Endothelial cell of umbilical vein (primary cell): Measurements from ENCODE around the gene PER3. TPM values are rescaled to one million over a fixed set of nuclear protein-coding genes. Genes with fewer than 3 reads are reported as not detected.

ENCODE experiments used
- BruUV-seq: library from RNA; stranded (reverse); fragments of 400-500 nt; replicated peaks from 2 replicates; lab custom pipeline; 2021; lab: Mats Ljungman, UMichigan
- CTCF ChIA-PET: fragments of 300-600, 350-600 bp; sonication (Branson Sonifier 250); formaldehyde crosslinking; loops from one replicate; lab custom pipeline; 2021; ENCODE audit warnings: antibody characterized with exemption, inconsistent platforms; lab: Charles Lee
- POLR2A ChIA-PET: fragments of 300-600, 350-600 bp; sonication (Branson Sonifier 250); formaldehyde crosslinking; loops from one replicate; lab custom pipeline; 2021; ENCODE audit warnings: antibody characterized with exemption, inconsistent platforms; lab: Charles Lee
- DNase-seq: peaks from one replicate; pipeline ENCODE4 v3.0.0-alpha.2; 2011; ENCODE audit warnings: low read depth, low spot score
- FAIRE-seq: peaks from 2 replicates; lab custom pipeline; 2011; peaks lifted over from hg19 to GRCh38; lab: Jason Lieb, UNC
- H2AFZ ChIP-seq: 2 replicates; pipeline ENCODE4 v1.6.0; 2012; ENCODE audit warnings: low read depth, low read length, control low read depth, inconsistent platforms
- H3K27ac ChIP-seq: 2 replicates; pipeline ENCODE4 v1.5.1; 2011; ENCODE audit warnings: low read depth, mild to moderate bottlenecking, control low read depth, low read length, moderate library complexity; ENCODE audit not compliant: insufficient read depth
- H3K27me3 ChIP-seq, 2 experiments: 2 replicates each; pipeline versions ENCODE4 v1.6.0 to v1.6.1; 2011; ENCODE audit warnings: low read length in 2 of 2, mixed read lengths in 1 of 2; ENCODE audit not compliant: control insufficient read depth in 2 of 2, insufficient read depth in 2 of 2
- H3K36me3 ChIP-seq, 2 experiments: 2 replicates in 1 of 2; 3 replicates in 1 of 2; pipeline ENCODE4 v1.5.1; 2011; ENCODE audit warnings: low read length in 2 of 2, mild to moderate bottlenecking in 1 of 2, moderate library complexity in 1 of 2; ENCODE audit not compliant: control insufficient read depth in 2 of 2, insufficient read depth in 2 of 2; ENCODE audit errors: extremely low read depth in 1 of 2
- H3K4me1 ChIP-seq: 3 replicates; pipeline ENCODE4 v1.5.1; 2011; ENCODE audit warnings: mild to moderate bottlenecking, low read length; ENCODE audit not compliant: control insufficient read depth, insufficient read depth; ENCODE audit errors: extremely low read depth
- H3K4me2 ChIP-seq: 2 replicates; pipeline ENCODE4 v1.6.1; 2011; ENCODE audit warnings: low read length, control low read depth, mixed read lengths; ENCODE audit not compliant: insufficient read depth
- H3K4me3 ChIP-seq, 3 experiments: fragments of 200-600 bp in 1 of 3; sonication (generic), shearing (Covaris generic) in 1 of 3; replicated peaks in 1 of 3; 2 replicates each; pipeline ENCODE4 v1.5.1; 2011 to 2016; ENCODE audit warnings: control low read depth in 3 of 3, low read length in 3 of 3, mild to moderate bottlenecking in 2 of 3, inconsistent platforms in 1 of 3, low read depth in 1 of 3, moderate library complexity in 1 of 3; ENCODE audit not compliant: insufficient read depth in 1 of 3
- H3K79me2 ChIP-seq: 2 replicates; pipeline ENCODE4 v1.6.0; 2012; ENCODE audit warnings: low read length, inconsistent platforms; ENCODE audit not compliant: control insufficient read depth, insufficient read depth
- H3K9ac ChIP-seq: replicated peaks from 2 replicates; pipeline ENCODE3; 2011; ENCODE audit warnings: low read length, control low read depth; ENCODE audit not compliant: insufficient read depth; ENCODE audit errors: extremely low read depth
- H3K9me1 ChIP-seq: replicated peaks from 3 replicates; pipeline ENCODE4 v1.6.0; 2011; ENCODE audit warnings: mild to moderate bottlenecking, low read length; ENCODE audit not compliant: control insufficient read depth, insufficient read depth; ENCODE audit errors: extremely low read depth
- H3K9me3 ChIP-seq: replicated peaks from 2 replicates; pipeline ENCODE4 v1.5.1; 2012; ENCODE audit warnings: low read length, inconsistent platforms; ENCODE audit not compliant: control insufficient read depth, insufficient read depth
- H4K20me1 ChIP-seq: replicated peaks from 2 replicates; pipeline ENCODE3; 2011; ENCODE audit warnings: mild to moderate bottlenecking, low read length; ENCODE audit not compliant: control insufficient read depth, insufficient read depth; ENCODE audit errors: extremely low read depth
- CTCF ChIP-seq, 2 donors: IDR thresholded peaks; 1 replicate in 1 of 2; 2 replicates in 1 of 2; pipeline ENCODE4 v1.5.1; 2011; ENCODE audit warnings: low read length in 2 of 2, mild to moderate bottlenecking in 2 of 2, moderate library complexity in 2 of 2, control low read depth in 1 of 2, inconsistent platforms in 1 of 2, low read depth in 1 of 2; ENCODE audit not compliant: insufficient read depth in 1 of 2; ENCODE audit errors: extremely low read depth in 1 of 2
- EZH2 ChIP-seq: IDR thresholded peaks from 2 replicates; pipeline ENCODE4 v1.6.1; 2012; ENCODE audit warnings: borderline replicate concordance, low read depth, mild to moderate bottlenecking, moderate library complexity, low read length, inconsistent platforms; ENCODE audit not compliant: severe bottlenecking
- FOS ChIP-seq: IDR thresholded peaks from 2 replicates; pipeline ENCODE4 v1.6.1; 2011; ENCODE audit warnings: mild to moderate bottlenecking, low read length, moderate library complexity, borderline replicate concordance; ENCODE audit not compliant: insufficient read depth
- GATA2 ChIP-seq: IDR thresholded peaks from 2 replicates; pipeline ENCODE4 v1.7.0; 2011; ENCODE audit warnings: low read depth, mild to moderate bottlenecking, moderate library complexity, mixed read lengths, low read length; ENCODE audit not compliant: insufficient read length, insufficient read depth
- JUN ChIP-seq: IDR thresholded peaks from 2 replicates; pipeline ENCODE4 v1.6.1; 2011; ENCODE audit warnings: borderline replicate concordance, low read depth; ENCODE audit not compliant: insufficient read length, insufficient read depth
- MAX ChIP-seq: IDR thresholded peaks from 2 replicates; pipeline ENCODE4 v1.6.1; 2011; ENCODE audit not compliant: insufficient read depth, insufficient read length
- MYC ChIP-seq: IDR thresholded peaks from one replicate; pipeline ENCODE4 v1.6.1; 2011; ENCODE audit warnings: mild to moderate bottlenecking, low read depth, low read length
- POLR2A ChIP-seq: IDR thresholded peaks from 2 replicates; pipeline ENCODE4 v1.6.1; 2012; ENCODE audit warnings: low read depth, mild to moderate bottlenecking, control low read depth, low read length
- POLR2AphosphoS5 ChIP-seq: IDR thresholded peaks from 2 replicates; pipeline ENCODE4 v1.6.1; 2012; ENCODE audit warnings: low read depth, mild to moderate bottlenecking, control low read depth, low read length, moderate library complexity; ENCODE audit not compliant: insufficient read depth
- dilution Hi-C: fragments of 300-500 bp; cut with MboI; formaldehyde crosslinking; loops from one replicate; pipeline ENCODE4 v1.15.0; 2019; ENCODE audit warnings: low sequenced_read_pairs; ENCODE audit not compliant: extremely low pct_ligation_motif_present
- intact Hi-C: fragments of 100-400 bp; cut with micrococcal nuclease; formaldehyde crosslinking; loops from one replicate; pipeline ENCODE4 v1.10.0; 2022
- polyA plus RNA-seq, 4 experiments: library from polyadenylated mRNA; depleted of rRNA in 3 of 4; stranded (reverse) in 3 of 4; unstranded in 1 of 4; fragments of >200 nt; gene quantifications; 2 replicates each; pipeline versions ENCODE4 v1.2.1 to v1.2.3, GENCODE V29; 2011 to 2012; ENCODE audit warnings: missing spikeins in 1 of 4
- total RNA-seq: library from RNA; stranded (reverse); gene quantifications from 2 replicates; pipeline ENCODE4 v1.2.3, GENCODE V29; 2021

PER3 gene
- total and polyA plus RNA-seq, 2 donors (not counting 3 experiments of a cell fraction or from before 2014, with no cell fraction given): 2.5 to 2.6 TPM

GRCh38 chr1:7808253-7808844 lies 24.3 kb downstream of the PER3 start:
- intact Hi-C loops (loop anchor here (1.0 to 5.0 kb wide), 2 partner anchors 94 to 134 kb away; partner anchors contain the start of gene TNFRSF9), dilution Hi-C loops (no loop called here)
- Histone ChIP-seq H3K27ac (no peak overlapping the region), H3K4me3 (no peak overlapping the region), H3K9me1 (no peaks in the 10 kb centered on the region), H4K20me1 (no peaks in the 10 kb centered on the region), H3K9ac (no peak overlapping the region), H3K4me2 (no peak overlapping the region), H3K9me3 (no peaks in the 10 kb centered on the region), H3K36me3 (no peaks in the 10 kb centered on the region), H3K4me1 (no peaks in the 10 kb centered on the region), H3K79me2 (no peaks in the 10 kb centered on the region), H3K27me3 (no peaks in the 10 kb centered on the region), H2AFZ (no peak overlapping the region)
- TF ChIP-seq FOS (no peak), EZH2 (no peak), JUN (no peak), MYC (no peak), MAX (no peak), POLR2A (no peak), POLR2AphosphoS5 (no peak), GATA2 (no peak), CTCF (IDR thresholded peaks at IDR 0.05; ENCODE audit: extremely low read depth in 1 of 2, insufficient read depth in 1 of 2, low read depth in 1 of 2, low read length in 2 of 2) (peak; percentile 29 to 30)
- CTCF ChIA-PET: interaction anchor here (0.7 to 3.1 kb wide), 29 partner anchors 9 to 208 kb away, joined by 3 to 69 read pairs (median 5); no protein-coding TSS in a partner anchor
- POLR2A ChIA-PET: interaction anchor here (0.7 kb wide), 1 partner anchor 1606 kb away, joined by 5 read pairs; no protein-coding TSS in a partner anchor
- FAIRE-seq (peak; percentile 47), DNase-seq (peak; percentile 49)
- no TSS peak for BruUV-seq
